Large intestine (tissue), 3 donors: ENCODE measurements around the gene DACT3. TPM values are rescaled to one million over a fixed set of nuclear protein-coding genes. Genes with fewer than 3 reads are reported as not detected.

Experiments
- DNase-seq, 2 donors: peaks; one replicate each; pipeline versions ENCODE4 v3.0.0 to v3.0.0-alpha.2; 2013
- H3K27ac ChIP-seq: one replicate; pipeline ENCODE4 v1.5.1; 2013; ENCODE audit warnings: low read length
- H3K27me3 ChIP-seq: 2 replicates; pipeline ENCODE4 v1.6.1; 2013; ENCODE audit warnings: low read length; ENCODE audit not compliant: control insufficient read depth, insufficient read depth
- H3K36me3 ChIP-seq: 2 replicates; pipeline ENCODE4 v1.6.1; 2013; ENCODE audit warnings: low read length; ENCODE audit not compliant: control insufficient read depth, insufficient read depth
- H3K4me1 ChIP-seq: one replicate; pipeline ENCODE4 v1.6.1; 2013; ENCODE audit warnings: low read length; ENCODE audit not compliant: control insufficient read depth, insufficient read depth
- H3K4me3 ChIP-seq: one replicate; pipeline ENCODE4 v1.5.1; 2013; ENCODE audit warnings: low read length
- H3K9me3 ChIP-seq: one replicate; pipeline ENCODE4 v1.6.1; 2013; ENCODE audit warnings: mild to moderate bottlenecking, low read depth, low read length, moderate library complexity; ENCODE audit not compliant: control insufficient read depth
- whole genome bisulfite sequencing: methylation state at CpG from one replicate; pipeline ENCODE4 v1.1.5; 2013; ENCODE audit warnings: low lambda C conversion rate; ENCODE audit not compliant: insufficient coverage; 5-methylcytosine and 5-hydroxymethylcytosine counted together
- polyA plus RNA-seq: library from polyadenylated mRNA; unstranded; fragments of 120-200 nt; gene quantifications from one replicate; pipeline ENCODE4 v1.2.1, GENCODE V29; 2013

DACT3 gene
- polyA plus RNA-seq, 1 donor = 13.7 TPM

DNA sequence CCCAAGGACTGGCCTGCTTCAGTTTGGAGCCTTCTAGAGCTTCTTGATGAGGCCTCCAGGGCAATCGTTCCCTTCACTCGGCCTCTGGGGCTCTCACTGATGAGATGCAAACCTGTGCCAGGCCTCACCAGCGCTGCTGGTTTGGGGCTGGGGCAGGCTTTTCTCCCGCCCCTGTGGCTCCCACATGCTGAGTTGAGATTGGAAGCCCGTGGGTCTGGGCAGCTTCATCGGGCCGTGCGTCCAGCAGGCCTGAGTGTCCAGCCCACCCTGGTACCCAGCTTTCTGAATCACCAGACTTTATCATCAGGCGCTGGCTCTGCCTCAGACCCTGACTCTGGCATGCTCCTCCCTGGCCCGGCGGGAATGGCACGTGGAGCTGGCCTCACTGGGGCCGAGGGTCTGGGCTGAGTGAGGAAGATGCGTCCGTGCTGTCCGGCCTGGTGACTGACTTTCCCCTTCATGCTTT is 55.6 kb downstream of the DACT3 start:
- peaks cover 55% of the 10 kb centered on the region for H3K36me3 ChIP-seq
- no peak for DNase-seq

DNA sequence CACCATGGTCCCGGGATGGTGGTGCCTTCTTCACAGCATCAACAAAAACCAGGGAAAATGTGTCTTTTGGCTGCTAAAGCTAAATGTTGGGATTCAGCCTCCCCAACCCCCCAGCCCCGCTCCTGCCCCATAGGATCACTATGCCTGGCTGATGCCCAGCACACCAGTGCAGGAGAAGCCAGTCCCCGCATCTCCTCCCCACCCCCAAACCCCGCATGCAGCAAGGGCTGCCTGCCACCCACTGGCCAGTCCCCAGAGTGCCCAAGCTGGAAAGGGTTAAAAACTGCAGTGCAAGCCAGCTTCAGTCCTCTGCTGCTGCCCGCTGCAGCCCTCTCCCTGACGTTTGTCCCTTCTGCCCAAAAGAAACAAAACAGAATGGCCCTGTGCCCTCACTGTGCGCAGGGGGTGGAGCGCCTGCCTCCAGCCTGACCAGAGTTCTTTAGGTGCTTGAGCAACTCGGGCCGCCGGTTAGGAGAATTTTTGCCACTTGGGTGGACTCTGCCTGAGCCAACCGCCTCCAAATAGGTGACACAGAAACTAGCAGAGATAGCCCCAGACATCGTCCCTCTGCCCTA is 56.1 kb downstream of the DACT3 start:
- H3K4me1 ChIP-seq = peaks cover 35% of the 10 kb centered on the region
- no peak overlapping the region for H3K4me3 ChIP-seq
- H3K9me3 ChIP-seq = no peaks in the 10 kb centered on the region
- no CpG with 5 or more reads among the region's 13 CpGs for WGBS
- no peak for DNase-seq
- H3K36me3 ChIP-seq = peaks cover 50% of the 10 kb centered on the region
- H3K27ac ChIP-seq = no peak overlapping the region
- no peaks in the 10 kb centered on the region for H3K27me3 ChIP-seq

More for the DNA sequence above, 55.6 kb downstream of the DACT3 start:
- WGBS = no CpG with 5 or more reads among the region's 16 CpGs
- Histone ChIP-seq H3K4me1 (peaks cover 31% of the 10 kb centered on the region), H3K27me3 (no peaks in the 10 kb centered on the region), H3K4me3 (no peak overlapping the region), H3K27ac (no peak overlapping the region), H3K9me3 (no peaks in the 10 kb centered on the region)

DNA sequence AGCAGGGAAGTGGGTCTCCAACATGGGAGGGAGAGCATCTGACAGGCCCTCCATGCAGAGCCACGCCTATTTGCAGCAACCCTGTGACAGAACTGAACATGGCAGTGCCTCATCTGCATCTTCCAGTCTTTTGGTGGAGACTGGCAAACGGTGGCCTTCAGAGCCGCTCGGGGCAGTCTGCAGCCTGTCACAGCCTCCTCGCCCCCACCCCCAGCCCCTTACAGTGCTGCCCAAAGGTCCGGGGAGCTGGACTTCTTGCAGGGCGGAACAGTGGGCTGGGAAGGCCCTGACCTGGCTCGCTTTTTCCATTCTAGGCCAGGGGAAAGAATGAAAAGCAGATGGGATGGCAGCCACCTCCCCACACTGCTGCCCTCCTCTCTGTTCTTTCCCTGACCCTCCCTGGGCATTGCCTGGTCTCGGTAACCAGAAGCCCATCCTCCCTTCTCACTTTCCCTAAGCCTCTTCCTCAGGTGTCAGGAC is 57.2 kb downstream of the DACT3 start:
- peaks cover 39% of the 10 kb centered on the region for H3K36me3 ChIP-seq
- H3K4me1 ChIP-seq = peaks cover 35% of the 10 kb centered on the region
- H3K4me3 ChIP-seq = peak overlapping the region; percentile 98
- no CpG with 5 or more reads among the region's 9 CpGs for WGBS
- no peaks in the 10 kb centered on the region for H3K27me3 ChIP-seq
- H3K9me3 ChIP-seq = no peaks in the 10 kb centered on the region
- no peak for DNase-seq
- H3K27ac ChIP-seq = peak overlapping the region; percentile 93

DNA sequence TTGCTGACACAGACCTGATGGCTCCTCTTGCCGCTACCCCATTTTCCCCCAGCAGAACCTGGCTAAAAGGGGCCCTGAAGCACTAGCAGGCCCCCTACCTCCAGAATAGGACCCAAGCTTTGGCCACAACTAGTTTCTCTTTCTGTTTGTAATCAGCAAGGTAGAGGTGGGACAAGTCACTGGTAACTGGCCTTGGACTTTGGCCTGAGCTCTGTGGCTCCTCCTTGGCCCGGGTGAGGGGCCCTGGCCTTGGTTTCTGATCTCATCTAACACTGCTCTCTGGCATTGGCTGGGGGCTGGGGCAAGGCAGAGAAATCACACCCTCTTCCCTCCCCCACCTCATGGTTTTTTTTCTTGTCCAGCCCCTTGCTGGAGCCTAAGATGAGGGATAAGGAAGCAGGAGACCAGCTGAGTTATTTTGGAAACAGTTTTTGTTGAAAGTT is 57.8 kb downstream of the DACT3 start:
- H3K4me1 ChIP-seq = peaks cover 35% of the 10 kb centered on the region

DNA sequence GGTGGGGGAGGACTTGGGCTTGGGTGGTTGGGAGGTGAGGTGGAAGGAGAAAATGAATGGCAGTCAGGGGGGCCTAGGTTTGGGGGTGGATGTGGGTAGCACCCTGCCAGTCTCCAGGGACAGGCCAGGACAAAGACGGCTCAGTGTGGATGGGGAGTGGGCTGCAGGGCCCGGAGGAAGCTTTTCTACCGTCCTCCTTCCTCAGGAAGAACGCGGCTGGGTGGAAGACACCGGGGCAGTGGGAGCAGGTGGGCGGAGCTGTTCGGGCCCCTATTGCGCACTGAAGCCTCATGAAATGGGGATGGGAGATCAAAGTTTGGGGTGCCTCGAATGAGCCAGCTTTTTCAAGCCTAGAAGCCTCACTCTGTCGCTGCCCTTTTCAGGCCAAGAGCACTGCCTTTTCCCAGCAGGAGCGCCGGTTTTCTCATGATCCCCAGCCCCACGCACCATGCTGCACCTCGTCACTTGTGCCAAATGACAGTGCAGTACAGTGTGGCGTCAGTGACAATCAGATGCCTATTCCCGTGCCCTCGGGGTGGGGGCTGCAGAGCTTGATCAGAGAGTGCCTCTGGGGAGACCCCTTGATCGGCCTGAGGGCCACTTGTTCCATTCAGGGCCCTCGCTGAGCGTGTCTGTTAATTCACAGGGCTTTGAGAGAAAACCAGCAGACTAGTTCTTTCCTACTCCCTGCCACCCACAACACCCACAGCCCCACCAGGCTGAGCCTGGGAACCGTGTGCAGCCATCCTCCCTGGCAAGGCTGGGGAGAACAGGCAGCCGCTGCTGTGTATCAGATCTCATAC is 58.4 kb downstream of the DACT3 start:
- Histone ChIP-seq H3K4me3 (peak overlapping the region; percentile 98), H3K4me1 (peaks cover 35% of the 10 kb centered on the region), H3K36me3 (peaks cover 28% of the 10 kb centered on the region), H3K27ac (peak overlapping the region; percentile 93), H3K27me3 (no peaks in the 10 kb centered on the region), H3K9me3 (peaks cover 3% of the 10 kb centered on the region)
- no CpG with 5 or more reads among the region's 23 CpGs for WGBS
- DNase-seq = peak in 1 of 2 donors; percentile 55

More for the DNA sequence above, 57.8 kb downstream of the DACT3 start:
- Histone ChIP-seq H3K27me3 (no peaks in the 10 kb centered on the region), H3K4me3 (peak overlapping the region; percentile 98), H3K9me3 (no peaks in the 10 kb centered on the region), H3K36me3 (peaks cover 34% of the 10 kb centered on the region), H3K27ac (peak overlapping the region; percentile 93)
- no CpG with 5 or more reads among the region's 2 CpGs for WGBS
- peak; percentile 93 to 97 for DNase-seq

DNA sequence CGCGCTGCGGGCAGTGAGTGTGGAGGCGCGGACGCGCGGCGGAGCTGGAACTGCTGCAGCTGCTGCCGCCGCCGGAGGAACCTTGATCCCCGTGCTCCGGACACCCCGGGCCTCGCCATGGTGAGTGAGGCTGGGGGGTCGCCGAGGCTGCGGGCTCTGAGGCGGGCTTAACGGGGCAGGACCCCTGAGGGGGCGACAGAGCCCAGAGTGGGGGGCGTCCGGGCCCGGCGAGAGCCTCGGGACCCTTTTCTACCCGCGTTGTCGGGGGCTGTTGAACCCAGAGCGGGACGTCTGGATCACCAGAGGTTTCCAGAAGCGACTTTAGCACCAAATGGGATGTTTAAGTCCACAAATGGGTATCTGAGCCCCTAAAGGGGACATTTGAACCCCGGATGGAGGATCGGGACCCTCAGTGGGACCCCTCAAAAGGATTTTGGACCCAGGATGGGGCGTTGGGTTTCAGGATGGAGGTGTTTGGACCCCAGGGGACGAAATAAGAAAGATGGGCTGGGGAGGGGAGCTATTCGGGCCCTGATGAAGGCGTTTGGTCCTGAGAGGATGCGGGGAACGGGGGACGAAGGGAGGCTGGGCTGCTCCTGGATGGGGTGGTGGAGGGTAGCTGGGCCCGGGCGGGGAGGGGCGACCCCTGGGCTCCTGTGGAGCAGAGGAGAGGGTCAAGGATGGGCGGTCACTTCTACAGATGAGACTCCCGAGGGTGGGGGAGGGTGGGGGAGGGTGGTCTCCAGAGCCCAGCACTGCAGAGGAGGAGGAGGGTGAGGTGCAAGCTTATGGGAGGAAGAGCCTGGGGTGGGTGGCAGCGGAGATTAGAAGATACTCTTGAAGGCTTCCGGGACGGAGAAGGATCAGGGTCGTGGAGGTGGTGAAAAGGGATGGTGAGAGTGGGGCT is 59.4 kb downstream of the DACT3 start, which contains the start of gene CALM3:
TSS of gene CALM3 (plus strand) at position 13 of the 907 bp plus-strand sequence. CDS start at position 118, 105 bp downstream.
- Histone ChIP-seq H3K4me1 (peaks cover 29% of the 10 kb centered on the region), H3K27ac (peak within 1 kb of the TSS; percentile 99)
- peak in 1 of 2 donors; percentile 36 for DNase-seq

DNA sequence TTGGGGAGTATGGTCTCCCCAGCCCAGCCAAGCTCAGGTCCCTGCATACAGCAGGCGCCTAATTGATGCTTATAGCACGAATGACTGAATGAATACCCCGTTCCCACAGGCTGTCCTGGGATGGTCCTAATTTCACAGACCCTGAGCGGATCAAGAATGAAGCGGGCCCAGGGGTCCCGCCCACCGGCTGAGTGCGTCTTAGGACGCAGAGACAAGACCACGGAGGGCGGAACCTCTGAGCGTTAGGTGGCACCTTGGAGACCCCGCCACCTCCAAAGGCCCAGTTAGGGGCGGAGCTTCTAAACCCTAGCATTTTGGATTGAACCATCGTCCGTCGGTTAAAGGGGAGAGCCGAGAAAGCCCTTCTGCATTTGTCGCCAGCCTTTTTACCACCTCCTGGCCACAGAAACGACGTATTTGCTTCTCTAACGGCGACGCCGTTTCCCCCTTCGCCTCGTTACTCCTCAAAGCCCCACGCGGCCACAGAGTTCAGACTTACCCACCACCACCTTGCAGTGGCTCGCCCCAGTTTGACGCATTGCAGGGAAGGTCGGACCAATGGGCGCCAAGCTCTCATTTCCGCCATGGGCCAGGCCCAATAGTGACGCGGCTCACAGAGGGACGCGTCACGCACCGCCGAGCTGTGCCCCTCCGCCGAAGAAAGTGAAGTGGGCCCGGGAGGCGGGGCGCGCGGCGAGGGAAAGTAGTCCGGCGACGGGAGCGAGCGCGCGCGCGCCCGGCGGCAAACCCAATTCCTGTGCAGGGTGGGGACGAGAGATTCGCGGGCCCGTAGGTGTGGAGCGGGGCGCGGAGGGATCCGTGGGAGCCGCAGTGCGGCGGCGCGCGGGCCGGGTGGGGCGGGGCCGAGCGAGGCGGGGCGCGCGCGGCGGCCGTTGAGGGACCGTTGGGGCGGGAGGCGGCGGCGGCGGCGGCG is 60.3 kb downstream of the DACT3 start:
- Histone ChIP-seq H3K9me3 (peaks cover 3% of the 10 kb centered on the region), H3K36me3 (peaks cover 8% of the 10 kb centered on the region), H3K27me3 (no peaks in the 10 kb centered on the region), H3K4me3 (peak overlapping the region; percentile 98), H3K27ac (peak overlapping the region; percentile 99), H3K4me1 (peaks cover 27% of the 10 kb centered on the region)
- 0% methylated on average over 3 of the region's 93 CpGs for WGBS
- peak; percentile 98 to 100 for DNase-seq

More for the DNA sequence above, 59.4 kb downstream of the DACT3 start, which contains the start of gene CALM3:
- H3K27me3 ChIP-seq = no peaks in the 10 kb centered on the region
- peak within 1 kb of the TSS; percentile 98 for H3K4me3 ChIP-seq
- peaks cover 17% of the 10 kb centered on the region for H3K36me3 ChIP-seq
- WGBS = 0% methylated on average over 5 of the region's 51 CpGs
- H3K9me3 ChIP-seq = peaks cover 3% of the 10 kb centered on the region

DNA sequence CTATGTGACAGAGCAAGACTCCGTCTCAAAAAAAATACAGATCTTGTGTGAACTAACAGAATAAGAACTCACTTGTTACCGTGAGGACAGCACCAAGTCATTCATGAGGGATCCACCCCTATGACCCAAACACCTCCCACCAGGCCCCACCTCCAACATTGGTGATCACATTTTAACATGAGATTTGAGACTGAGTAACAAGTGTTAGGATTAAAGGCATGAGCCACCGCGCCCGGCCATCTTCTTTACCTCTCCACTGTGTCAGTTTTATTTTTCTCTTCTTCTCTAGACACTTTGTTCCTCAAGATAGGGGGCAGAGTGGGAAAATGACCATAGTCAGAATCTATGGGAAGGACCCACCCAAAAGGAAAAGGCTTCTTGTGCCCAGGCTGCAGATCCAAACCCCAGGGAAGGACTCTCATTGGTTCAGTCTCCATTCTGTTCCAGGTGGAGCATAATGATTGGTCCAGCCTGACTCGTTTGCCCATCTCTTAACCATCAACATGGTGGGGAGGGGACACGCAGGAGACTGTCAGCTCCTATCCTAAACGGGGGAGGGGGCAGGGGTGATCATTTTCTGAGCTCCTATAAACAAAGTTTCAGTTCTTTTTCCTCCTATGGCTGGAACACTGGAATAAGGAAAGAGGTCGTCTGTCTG is 61.1 kb downstream of the DACT3 start:
- WGBS = no CpG with 5 or more reads among the region's 9 CpGs
- Histone ChIP-seq H3K27ac (peak overlapping the region; percentile 99), H3K36me3 (peaks cover under 1% of the 10 kb centered on the region), H3K4me1 (peaks cover 21% of the 10 kb centered on the region), H3K9me3 (peaks cover 3% of the 10 kb centered on the region), H3K27me3 (no peaks in the 10 kb centered on the region), H3K4me3 (peak overlapping the region; percentile 73)
- DNase-seq = no peak
